OCI-LY7 (cell line): ENCODE results near the gene CTNNA3. TPM values are rescaled to one million over a fixed set of nuclear protein-coding genes. Genes with fewer than 3 reads are reported as not detected.

ENCODE experiments used
- BruUV-seq: library from RNA; stranded (reverse); fragments of 400-500 nt; replicated peaks from 2 replicates; lab custom pipeline; 2021; lab: Mats Ljungman, UMichigan
- CTCF ChIA-PET: fragments of 300-600 bp; sonication (Branson Sonifier 250); formaldehyde crosslinking; loops from one replicate; lab custom pipeline; 2022; ENCODE audit warnings: antibody characterized with exemption; ENCODE audit not compliant: unreplicated experiment; lab: Charles Lee
- POLR2A ChIA-PET: fragments of 300-600 bp; sonication (Branson Sonifier 250); formaldehyde crosslinking; loops from one replicate; lab custom pipeline; 2022; ENCODE audit warnings: antibody characterized with exemption; lab: Charles Lee
- DNase-seq: peaks from one replicate; pipeline ENCODE4 v3.0.0-alpha.2; 2015; ENCODE audit warnings: low spot score
- H2AFZ ChIP-seq: fragments of 200-600 bp; sonication (generic), shearing (Covaris generic); 2 replicates; pipeline ENCODE4 v1.6.1; 2014; ENCODE audit warnings: mild to moderate bottlenecking, antibody characterized with exemption, low read length, moderate library complexity
- H3K27ac ChIP-seq: fragments of 200-600 bp; sonication (generic); 2 replicates; pipeline ENCODE4 v1.5.1; 2014; ENCODE audit warnings: mixed run types, low read depth, mild to moderate bottlenecking, moderate library complexity, low read length, inconsistent platforms; ENCODE audit not compliant: poor library complexity, severe bottlenecking
- H3K36me3 ChIP-seq: fragments of 200-600 bp; sonication (generic); 2 replicates; pipeline ENCODE4 v1.6.1; 2014; ENCODE audit warnings: mild to moderate bottlenecking, antibody characterized with exemption, low read length, moderate library complexity, mixed read lengths; ENCODE audit not compliant: insufficient read depth
- H3K4me1 ChIP-seq: fragments of 200-600 bp; sonication (generic); 2 replicates; pipeline ENCODE4 v1.5.1; 2014; ENCODE audit warnings: mild to moderate bottlenecking, low read length; ENCODE audit not compliant: insufficient read depth, poor library complexity, severe bottlenecking
- H3K4me2 ChIP-seq: fragments of 200-600 bp; sonication (generic); 2 replicates; pipeline ENCODE4 v1.6.1; 2014; ENCODE audit warnings: mild to moderate bottlenecking, low read length
- H3K4me3 ChIP-seq: fragments of 200-600 bp; sonication (generic); 2 replicates; pipeline ENCODE4 v1.5.1; 2014; ENCODE audit warnings: mild to moderate bottlenecking, low read depth, low read length; ENCODE audit not compliant: poor library complexity, severe bottlenecking
- H3K79me2 ChIP-seq: fragments of 200-600 bp; sonication (generic); 2 replicates; pipeline ENCODE4 v1.6.1; 2016; ENCODE audit warnings: low read depth, mild to moderate bottlenecking, low read length, moderate library complexity, mixed read lengths; ENCODE audit not compliant: insufficient read depth
- H3K9me2 ChIP-seq: fragments of 200-600 bp; sonication (generic); 2 replicates; pipeline ENCODE4 v1.6.1; 2016; ENCODE audit warnings: mild to moderate bottlenecking, low read length, mixed read lengths; ENCODE audit not compliant: insufficient read depth
- H3K9me3 ChIP-seq: fragments of 200-600 bp; sonication (generic); 2 replicates; pipeline ENCODE4 v1.6.1; 2014; ENCODE audit warnings: mild to moderate bottlenecking, mixed run types, low read length, mixed read lengths
- H4K20me1 ChIP-seq: fragments of 200-600 bp; sonication (generic); 2 replicates; pipeline ENCODE4 v1.6.1; 2014; ENCODE audit warnings: mild to moderate bottlenecking, antibody characterized with exemption, low read length, moderate library complexity, mixed read lengths; ENCODE audit not compliant: insufficient read depth
- CTCF ChIP-seq: fragments of 200-600 bp; sonication (generic); conservative IDR thresholded peaks from 2 replicates; pipeline ENCODE4 v1.5.1; 2014; ENCODE audit warnings: mild to moderate bottlenecking, antibody characterized with exemption, low read length, moderate library complexity, mixed read lengths
- EZH2phosphoT487 ChIP-seq: fragments of 200-600 bp; sonication (generic); IDR thresholded peaks from 2 replicates; pipeline ENCODE4 v1.6.1; 2018; ENCODE audit warnings: low read depth, borderline replicate concordance, mild to moderate bottlenecking, mixed run types, antibody characterized with exemption, low read length, moderate library complexity, mixed read lengths
- intact Hi-C: fragments of 100-400 bp; cut with micrococcal nuclease; formaldehyde crosslinking; loops from one replicate; pipeline ENCODE4 v1.10.0; 2022; ENCODE audit not compliant: unreplicated experiment
- total RNA-seq, 2 experiments: library from RNA; depleted of rRNA in 1 of 2; stranded (reverse); fragments of >200 nt in 1 of 2; shearing (Covaris generic) in 1 of 2; gene quantifications; 2 replicates each; pipeline ENCODE4 v1.2.3, GENCODE V29; 2014 to 2022

The CTNNA3 gene
- total RNA-seq, 2 experiments from 2014 or later = not detected

GRCh38 chr10:66457629-66458028 is 1238.4 kb downstream of the CTNNA3 start:
- H3K4me1 ChIP-seq = no peaks in the 10 kb centered on the region
- H2AFZ ChIP-seq = no peak overlapping the region
- H3K79me2 ChIP-seq = no peaks in the 10 kb centered on the region
- ChIA-PET POLR2A (interaction anchor here (0.6 kb wide), 2 partner anchors 18 to 36 kb away, joined by 3 to 4 read pairs; no protein-coding TSS in a partner anchor), CTCF (no interaction called here)
- DNase-seq = no peak
- no peaks in the 10 kb centered on the region for H3K9me3 ChIP-seq
- intact Hi-C loops = no loop called here
- TF ChIP-seq EZH2phosphoT487 (no peak), CTCF (no peak)
- H3K36me3 ChIP-seq = no peaks in the 10 kb centered on the region
- H3K4me3 ChIP-seq = no peak overlapping the region
- no peak overlapping the region for H3K4me2 ChIP-seq
- no TSS peak for BruUV-seq
- H4K20me1 ChIP-seq = no peaks in the 10 kb centered on the region
- 0 out of 2 replicates have a peak, but pooled peaks cover 2% of the 10 kb centered on the region for H3K9me2 ChIP-seq
- H3K27ac ChIP-seq = no peak overlapping the region

- Histone ChIP-seq H3K4me1 (no peaks in the 10 kb centered on the region), H3K27ac (no peak overlapping the region), H3K36me3 (no peaks in the 10 kb centered on the region), H3K9me2 (0 out of 2 replicates have a peak, but pooled peaks cover 2% of the 10 kb centered on the region), H3K79me2 (no peaks in the 10 kb centered on the region), H3K9me3 (no peaks in the 10 kb centered on the region), H4K20me1 (no peaks in the 10 kb centered on the region), H3K4me3 (no peak overlapping the region), H3K4me2 (no peak overlapping the region), H2AFZ (no peak overlapping the region)
- intact Hi-C loops = no loop called here
- CTCF ChIA-PET = no interaction called here
- BruUV-seq = no TSS peak
- TF ChIP-seq CTCF = 0 out of 2 replicates have a peak, but pooled peaks have one; percentile 25
- TF ChIP-seq EZH2phosphoT487 = no peak
- DNase-seq = no peak
- POLR2A ChIA-PET = no interaction called here
Observed at GRCh38 chr10:66455304-66455703, 1240.7 kb downstream of the CTNNA3 start.

- Histone ChIP-seq H3K79me2 (no peaks in the 10 kb centered on the region), H3K4me1 (no peaks in the 10 kb centered on the region), H3K4me2 (no peak overlapping the region), H3K4me3 (no peak overlapping the region), H3K27ac (no peak overlapping the region), H4K20me1 (no peaks in the 10 kb centered on the region), H3K9me3 (no peaks in the 10 kb centered on the region), H2AFZ (no peak overlapping the region), H3K36me3 (no peaks in the 10 kb centered on the region), H3K9me2 (no peaks in the 10 kb centered on the region)
- intact Hi-C loops = no loop called here
- no TSS peak for BruUV-seq
- TF ChIP-seq CTCF (no peak), EZH2phosphoT487 (no peak)
- POLR2A ChIA-PET = no interaction called here
- DNase-seq = no peak
- CTCF ChIA-PET = no interaction called here
Observed at GRCh38 chr10:66440568-66440967, 1255.4 kb downstream of the CTNNA3 start.
